ENCODE data around the gene CTIF. TPM values are rescaled to one million over a fixed set of nuclear protein-coding genes. Genes with fewer than 3 reads are reported as not detected.

Gene CTIF
- total and polyA plus RNA-seq, 7 experiments from 2014 or later, result 1.3 to 11.2 (median 2.5) TPM; not detected in 2

- intact Hi-C loops (cut with micrococcal nuclease), result no loop called here
- CTCF ChIA-PET, result interaction anchor here (0.6 kb wide), 1 partner anchor 37 kb away, joined by 3 read pairs; no protein-coding TSS in a partner anchor
- no peak overlapping the region for H3K4me3 Mint-ChIP-seq
- Histone ChIP-seq H3K4me3 (ENCODE audit: low read length) (no peak overlapping the region), H3K9me3 (ENCODE audit: control insufficient read depth in 2 of 3, low read length in 3 of 3) (no peaks in the 10 kb centered on the region), H3K4me1 (ENCODE audit: control insufficient read depth in 2 of 2, insufficient read depth in 2 of 2, low read length in 2 of 2) (no peaks in the 10 kb centered on the region), H3K36me3 (ENCODE audit: control insufficient read depth in 2 of 3, insufficient read depth in 3 of 3, low read length in 3 of 3) (no peaks in the 10 kb centered on the region), H3K27ac (ENCODE audit: low read depth, low read length) (no peak overlapping the region), H3K27me3 (ENCODE audit: control insufficient read depth in 2 of 2, insufficient read depth in 2 of 2, low read length in 2 of 2) (no peaks in the 10 kb centered on the region)
- POLR2A ChIA-PET, result no interaction called here
- ATAC-seq (no peak), DNase-seq (no peak)
- H3K27me3 Mint-ChIP-seq, result peaks cover 0 to 4% (median 0%) of the 10 kb centered on the region in 5 donors
- H3K9me3 Mint-ChIP-seq, result peaks cover 0 to 5% (median 0%) of the 10 kb centered on the region in 11 donors
- H3K27ac Mint-ChIP-seq, result peak overlapping the region in 2 of 9 donors; percentile 29 to 70
- peaks cover 0 to 3% (median 0%) of the 10 kb centered on the region in 5 donors for H3K36me3 Mint-ChIP-seq
- peaks cover 3 to 15% (median 6%) of the 10 kb centered on the region in 7 donors for H3K4me1 Mint-ChIP-seq
These were observed 346.6 kb downstream of the CTIF start for GRCh38 chr18:48885266-48885923.

DNA sequence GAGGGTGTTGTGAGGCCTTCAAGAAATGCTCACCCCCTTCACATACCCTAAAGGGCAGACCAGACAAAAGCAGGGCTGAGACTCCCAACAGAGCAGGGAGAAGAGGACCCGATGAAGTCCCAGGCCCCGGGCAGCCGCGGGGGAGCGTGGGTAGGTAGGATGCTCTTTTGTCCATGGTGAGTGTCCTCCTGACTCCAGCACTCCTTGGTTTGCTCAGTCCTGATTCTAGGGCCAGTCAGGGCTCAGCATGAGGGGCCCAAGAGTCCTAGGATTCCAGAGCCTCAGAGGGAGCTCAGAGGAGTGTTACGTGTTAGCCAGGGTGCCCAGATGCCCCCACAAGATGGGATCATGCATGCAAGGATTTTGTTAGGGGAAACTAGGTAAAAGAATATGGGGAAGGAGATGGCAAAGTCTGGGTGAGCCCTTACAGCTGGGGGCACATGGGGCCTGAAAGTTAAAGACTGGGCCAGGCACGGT is 347.1 kb downstream of the CTIF start:
- no peak overlapping the region for H3K4me3 ChIP-seq (ENCODE audit: low read length)
- no peaks in the 10 kb centered on the region for H3K36me3 Mint-ChIP-seq
- no peaks in the 10 kb centered on the region for H3K9me3 ChIP-seq (ENCODE audit: control insufficient read depth in 2 of 3, low read length in 3 of 3)
- DNase-seq (no peak), ATAC-seq (no peak)
- H3K4me1 ChIP-seq (ENCODE audit: control insufficient read depth in 2 of 2, insufficient read depth in 2 of 2, low read length in 2 of 2), result no peaks in the 10 kb centered on the region
- intact Hi-C loops (cut with micrococcal nuclease), result no loop called here
- no peak overlapping the region for H3K4me3 Mint-ChIP-seq
- H3K4me1 Mint-ChIP-seq, result peaks cover 0 to 13% (median 3%) of the 10 kb centered on the region in 7 donors
- ChIA-PET CTCF (no interaction called here), POLR2A (no interaction called here)
- peaks cover 0 to 4% (median 0%) of the 10 kb centered on the region in 5 donors for H3K27me3 Mint-ChIP-seq
- H3K27ac Mint-ChIP-seq, result peak overlapping the region in 2 of 9 donors; percentile 59 to 73
- no peak overlapping the region for H3K27ac ChIP-seq (ENCODE audit: low read depth, low read length)
- peaks cover 0 to 4% (median 0%) of the 10 kb centered on the region in 11 donors for H3K9me3 Mint-ChIP-seq
- H3K27me3 ChIP-seq (ENCODE audit: control insufficient read depth in 2 of 2, insufficient read depth in 2 of 2, low read length in 2 of 2), result no peaks in the 10 kb centered on the region
- H3K36me3 ChIP-seq (ENCODE audit: control insufficient read depth in 2 of 3, insufficient read depth in 3 of 3, low read length in 3 of 3), result no peaks in the 10 kb centered on the region

DNA sequence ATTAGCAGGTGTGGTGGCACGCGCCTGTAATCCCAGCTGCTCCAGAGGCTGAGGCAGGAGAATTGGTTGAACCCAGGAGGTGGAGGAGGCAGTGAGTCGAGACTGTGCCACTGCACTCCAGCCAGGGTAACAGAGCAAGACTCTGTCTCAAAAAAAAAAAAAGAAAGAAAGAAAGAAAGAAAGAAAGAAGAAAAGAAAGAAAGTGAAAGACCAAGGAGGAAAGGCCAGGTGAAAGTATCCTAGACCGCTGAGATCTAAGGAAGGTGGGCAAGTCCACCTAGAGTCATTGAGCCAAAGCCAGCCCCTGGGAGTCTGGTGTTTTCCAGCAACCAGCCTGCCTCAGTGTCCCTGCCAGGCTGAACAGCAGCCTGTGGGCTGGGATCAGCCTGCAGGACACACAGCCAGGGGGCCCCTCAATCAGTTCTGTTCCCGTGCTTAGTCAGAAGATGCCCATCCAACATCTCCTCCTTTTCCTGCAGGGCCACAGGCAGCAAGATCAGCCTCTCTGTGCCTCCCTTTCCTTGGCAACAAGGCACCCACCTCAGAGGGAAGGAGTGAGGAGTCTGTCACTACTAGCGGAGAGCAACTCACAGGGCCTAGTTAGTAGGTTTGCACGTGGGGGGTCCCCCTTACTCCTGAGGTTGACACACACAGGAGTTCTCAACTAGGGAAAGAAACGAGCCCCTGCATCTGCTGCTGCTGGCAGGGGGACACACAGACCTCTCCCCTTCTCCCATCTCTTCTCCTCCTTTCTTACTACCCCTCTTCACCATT is 347.9 kb downstream of the CTIF start:
- ATAC-seq, result no peak
- peaks cover 0 to 4% (median 0%) of the 10 kb centered on the region in 5 donors for H3K27me3 Mint-ChIP-seq
- Histone ChIP-seq H3K27me3 (ENCODE audit: control insufficient read depth in 2 of 2, insufficient read depth in 2 of 2, low read length in 2 of 2) (no peaks in the 10 kb centered on the region), H3K4me1 (ENCODE audit: control insufficient read depth in 2 of 2, insufficient read depth in 2 of 2, low read length in 2 of 2) (no peaks in the 10 kb centered on the region), H3K9me3 (ENCODE audit: control insufficient read depth in 2 of 3, low read length in 3 of 3) (no peaks in the 10 kb centered on the region), H3K36me3 (ENCODE audit: control insufficient read depth in 2 of 3, insufficient read depth in 3 of 3, low read length in 3 of 3) (no peaks in the 10 kb centered on the region), H3K27ac (ENCODE audit: low read depth, low read length) (no peak overlapping the region), H3K4me3 (ENCODE audit: low read length) (no peak overlapping the region)
- DNase-seq, result no peak
- POLR2A ChIA-PET, result no interaction called here
- no peaks in the 10 kb centered on the region for H3K9me3 Mint-ChIP-seq
- H3K27ac Mint-ChIP-seq, result peak overlapping the region in 3 of 9 donors; percentile 30 to 59 (median 55)
- H3K4me3 Mint-ChIP-seq, result no peak overlapping the region
- CTCF ChIA-PET, result no interaction called here
- H3K36me3 Mint-ChIP-seq, result no peaks in the 10 kb centered on the region
- intact Hi-C loops (cut with micrococcal nuclease), result no loop called here
- peaks cover 0 to 13% (median 3%) of the 10 kb centered on the region in 7 donors for H3K4me1 Mint-ChIP-seq

DNA sequence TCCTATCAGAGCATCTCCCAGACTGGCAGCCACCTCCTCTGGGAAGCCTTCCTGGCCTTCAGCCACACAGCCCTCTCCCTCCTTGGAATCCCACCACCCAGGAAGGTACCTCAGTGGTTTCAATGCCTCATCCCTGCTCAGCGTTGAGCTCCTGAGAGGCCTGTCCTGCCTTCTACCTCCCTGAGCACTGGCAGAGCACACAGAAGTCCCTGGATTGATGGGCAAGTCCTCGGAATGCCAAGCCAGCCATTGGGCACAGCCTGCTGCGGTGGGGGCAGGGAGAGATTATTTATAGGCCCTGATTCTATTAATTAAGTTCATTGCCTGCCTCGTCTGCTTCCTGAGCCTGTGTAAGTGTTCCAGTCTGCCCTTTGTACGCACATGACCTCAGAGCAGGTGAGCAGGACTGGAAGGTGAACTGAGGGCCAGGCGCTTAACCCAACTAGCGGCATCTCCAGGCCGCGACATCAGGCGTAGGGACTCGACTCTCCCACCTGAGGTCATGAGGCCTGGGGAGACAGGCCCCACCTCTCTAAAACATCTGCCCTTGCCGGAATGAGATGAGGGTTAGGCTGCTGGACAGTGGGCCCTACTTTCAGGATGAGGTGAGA is 348.6 kb downstream of the CTIF start:
- Mint-ChIP-seq H3K9me3 (no peaks in the 10 kb centered on the region), H3K4me1 (peaks cover 0 to 13% (median 3%) of the 10 kb centered on the region in 7 donors), H3K36me3 (no peaks in the 10 kb centered on the region), H3K27me3 (peaks cover 0 to 4% (median 0%) of the 10 kb centered on the region in 5 donors), H3K4me3 (no peak overlapping the region), H3K27ac (peak overlapping the region in 2 of 9 donors; percentile 30 to 55)
- no peak for DNase-seq
- POLR2A ChIA-PET, result no interaction called here
- Histone ChIP-seq H3K27ac (ENCODE audit: low read depth, low read length) (no peak overlapping the region), H3K36me3 (ENCODE audit: control insufficient read depth in 2 of 3, insufficient read depth in 3 of 3, low read length in 3 of 3) (no peaks in the 10 kb centered on the region), H3K4me1 (ENCODE audit: control insufficient read depth in 2 of 2, insufficient read depth in 2 of 2, low read length in 2 of 2) (no peaks in the 10 kb centered on the region), H3K27me3 (ENCODE audit: control insufficient read depth in 2 of 2, insufficient read depth in 2 of 2, low read length in 2 of 2) (no peaks in the 10 kb centered on the region), H3K9me3 (ENCODE audit: control insufficient read depth in 2 of 3, low read length in 3 of 3) (no peaks in the 10 kb centered on the region), H3K4me3 (ENCODE audit: low read length) (no peak overlapping the region)
- ATAC-seq, result no peak
- intact Hi-C loops (cut with micrococcal nuclease), result no loop called here
- CTCF ChIA-PET, result no interaction called here

DNA sequence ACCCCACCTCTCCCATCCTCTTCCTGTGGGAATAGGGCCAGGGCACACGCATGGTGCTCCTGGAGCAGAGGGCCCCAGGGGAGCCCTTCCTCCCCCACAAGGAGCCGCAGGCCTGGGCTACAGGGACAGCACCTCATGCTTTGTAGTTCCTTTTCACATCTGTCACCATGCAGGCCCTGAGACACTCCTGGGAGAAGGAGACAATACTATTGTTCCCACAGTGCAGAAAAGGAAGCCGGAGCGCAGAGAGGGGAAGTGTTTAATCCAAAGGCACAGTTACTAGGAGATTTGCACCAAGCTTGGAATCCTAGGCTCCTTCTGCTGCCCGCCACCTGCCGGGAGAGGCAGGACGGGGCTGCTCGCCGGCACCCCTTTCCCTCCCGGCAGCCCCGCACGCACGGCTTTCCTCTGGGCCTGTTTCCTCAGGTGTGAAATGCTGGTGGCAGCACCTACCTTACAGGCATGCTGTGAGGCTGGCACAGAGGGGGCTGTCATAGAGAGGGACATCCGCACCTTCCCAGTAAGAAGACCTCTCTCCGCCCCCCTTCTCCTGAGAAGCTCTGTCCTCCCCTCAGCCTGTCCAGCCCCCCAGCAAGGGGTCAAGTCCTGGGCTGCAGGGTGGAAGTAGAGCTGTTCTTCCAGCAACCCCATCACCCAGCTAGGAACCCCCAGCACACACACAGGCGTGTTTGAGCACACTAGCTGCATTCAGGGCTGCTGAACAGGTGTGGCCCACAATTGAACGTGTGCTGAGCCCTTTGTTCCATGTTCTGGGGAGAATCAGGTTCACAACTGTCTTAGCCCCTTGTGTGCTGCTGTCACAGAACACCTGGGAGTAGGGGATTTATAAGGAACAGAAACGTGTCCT is 349.3 kb downstream of the CTIF start:
- intact Hi-C loops (cut with micrococcal nuclease), result no loop called here
- POLR2A ChIA-PET, result interaction anchor here (0.7 kb wide), 1 partner anchor 1383 kb away, joined by 3 read pairs; no protein-coding TSS in a partner anchor
- Mint-ChIP-seq H3K27ac (no peak overlapping the region), H3K4me1 (peaks cover 0 to 13% (median 3%) of the 10 kb centered on the region in 7 donors), H3K27me3 (peaks cover 0 to 4% (median 0%) of the 10 kb centered on the region in 5 donors), H3K9me3 (peaks cover 0 to 2% (median 0%) of the 10 kb centered on the region in 11 donors), H3K36me3 (no peaks in the 10 kb centered on the region), H3K4me3 (no peak overlapping the region)
- CTCF ChIA-PET, result no interaction called here
- Histone ChIP-seq H3K4me3 (ENCODE audit: low read length) (no peak overlapping the region), H3K36me3 (ENCODE audit: control insufficient read depth in 2 of 3, insufficient read depth in 3 of 3, low read length in 3 of 3) (no peaks in the 10 kb centered on the region), H3K27ac (ENCODE audit: low read depth, low read length) (no peak overlapping the region), H3K27me3 (ENCODE audit: control insufficient read depth in 2 of 2, insufficient read depth in 2 of 2, low read length in 2 of 2) (no peaks in the 10 kb centered on the region), H3K4me1 (ENCODE audit: control insufficient read depth in 2 of 2, insufficient read depth in 2 of 2, low read length in 2 of 2) (no peaks in the 10 kb centered on the region), H3K9me3 (ENCODE audit: control insufficient read depth in 2 of 3, low read length in 3 of 3) (no peaks in the 10 kb centered on the region)
- DNase-seq (no peak), ATAC-seq (no peak)

DNA sequence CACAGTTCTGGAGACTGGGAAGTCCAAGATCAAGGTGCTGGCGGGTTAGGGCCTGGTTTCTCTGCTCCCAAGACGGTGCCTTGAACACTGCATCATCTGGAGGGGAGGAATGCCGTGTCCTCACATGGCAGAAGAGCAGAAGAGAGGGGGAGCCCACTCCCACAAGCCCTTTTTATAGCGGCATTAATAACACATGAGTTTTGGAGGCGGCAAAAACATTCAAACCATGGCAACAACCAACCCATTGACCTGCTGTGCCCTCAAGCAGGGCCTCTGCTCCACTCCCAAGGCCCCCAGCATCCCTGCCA is 349.9 kb downstream of the CTIF start:
- Histone ChIP-seq H3K27me3 (ENCODE audit: control insufficient read depth in 2 of 2, insufficient read depth in 2 of 2, low read length in 2 of 2) (no peaks in the 10 kb centered on the region), H3K36me3 (ENCODE audit: control insufficient read depth in 2 of 3, insufficient read depth in 3 of 3, low read length in 3 of 3) (no peaks in the 10 kb centered on the region), H3K4me3 (ENCODE audit: low read length) (no peak overlapping the region), H3K9me3 (ENCODE audit: control insufficient read depth in 2 of 3, low read length in 3 of 3) (no peaks in the 10 kb centered on the region), H3K27ac (ENCODE audit: low read depth, low read length) (no peak overlapping the region), H3K4me1 (ENCODE audit: control insufficient read depth in 2 of 2, insufficient read depth in 2 of 2, low read length in 2 of 2) (no peaks in the 10 kb centered on the region)
- no peak for DNase-seq
- ATAC-seq, result no peak
- POLR2A ChIA-PET, result no interaction called here
- H3K27me3 Mint-ChIP-seq, result peaks cover 0 to 4% (median 0%) of the 10 kb centered on the region in 5 donors
- intact Hi-C loops (cut with micrococcal nuclease), result no loop called here
- CTCF ChIA-PET, result no interaction called here
- H3K4me3 Mint-ChIP-seq, result no peak overlapping the region
- H3K27ac Mint-ChIP-seq, result no peak overlapping the region
- peaks cover 0 to 13% (median 3%) of the 10 kb centered on the region in 7 donors for H3K4me1 Mint-ChIP-seq
- H3K36me3 Mint-ChIP-seq, result no peaks in the 10 kb centered on the region
- peaks cover 0 to 2% (median 0%) of the 10 kb centered on the region in 11 donors for H3K9me3 Mint-ChIP-seq

All from naive thymus-derived CD4-positive, alpha-beta T cell (primary cell).